Esophagus (tissue), 2 donors: ENCODE results near the gene PPP1R13L. TPM values are rescaled to one million over a fixed set of nuclear protein-coding genes. Genes with fewer than 3 reads are reported as not detected.

Experiments
- H3K27ac ChIP-seq, 2 donors: one replicate each; pipeline ENCODE4 v1.5.1; 2013; ENCODE audit warnings: low read depth in 2 of 2, mild to moderate bottlenecking in 2 of 2, inconsistent platforms in 1 of 2, low read length in 1 of 2, moderate library complexity in 1 of 2
- H3K27me3 ChIP-seq, 2 donors: one replicate each; pipeline ENCODE4 v1.6.1; 2013; ENCODE audit warnings: low read length in 2 of 2, control low read depth in 1 of 2, mild to moderate bottlenecking in 1 of 2; ENCODE audit not compliant: insufficient read depth in 2 of 2, control insufficient read depth in 1 of 2
- H3K36me3 ChIP-seq, 2 donors: one replicate each; pipeline ENCODE4 v1.6.1; 2013; ENCODE audit warnings: low read length in 1 of 2; ENCODE audit not compliant: control insufficient read depth in 2 of 2, insufficient read depth in 2 of 2
- H3K4me1 ChIP-seq, 2 donors: one replicate each; pipeline ENCODE4 v1.6.1; 2013; ENCODE audit warnings: low read length in 1 of 2; ENCODE audit not compliant: control insufficient read depth in 2 of 2, insufficient read depth in 2 of 2
- H3K4me3 ChIP-seq, 2 donors: one replicate each; pipeline ENCODE4 v1.5.1; 2013; ENCODE audit warnings: low read length in 2 of 2, mild to moderate bottlenecking in 2 of 2, low read depth in 1 of 2, moderate library complexity in 1 of 2
- H3K9me3 ChIP-seq, 2 donors: one replicate each; pipeline ENCODE4 v1.6.1; 2013; ENCODE audit warnings: mild to moderate bottlenecking in 2 of 2, low read depth in 1 of 2, low read length in 1 of 2, moderate library complexity in 1 of 2; ENCODE audit not compliant: control insufficient read depth in 2 of 2, insufficient read depth in 1 of 2
- WGBS, 2 donors: extraction: QIAGEN DNeasy Blood & Tissue Kit; methylation state at CpG; one replicate each; pipeline ENCODE4 v1.1.7; 2013; 5-methylcytosine and 5-hydroxymethylcytosine counted together
- polyA plus RNA-seq, 2 donors: library from polyadenylated mRNA; stranded (reverse); fragments of 200-250 nt; gene quantifications; one replicate each; pipeline ENCODE4 v1.2.3, GENCODE V29; 2013
- donor health status: healthy with polysubstance abuse.
- donor health status: Bipolar disorder and iron deficiency.

Gene PPP1R13L
- polyA plus RNA-seq, 2 donors, result 163 to 233 TPM

GRCh38 chr19:45402298-45403061, 2.4 kb downstream of the PPP1R13L start:
- H3K9me3 ChIP-seq, result no peaks in the 10 kb centered on the region
- no peaks in the 10 kb centered on the region for H3K27me3 ChIP-seq
- WGBS, 2 donors, result 16% methylated on average over 29 to 40 of the region's 40 CpGs
- peaks cover 2 to 3% of the 10 kb centered on the region in 2 donors for H3K4me1 ChIP-seq
- no peaks in the 10 kb centered on the region for H3K36me3 ChIP-seq
- H3K27ac ChIP-seq, result peak overlapping the region; percentile 98 to 99
- H3K4me3 ChIP-seq, result peak overlapping the region; percentile 9 to 93

- WGBS, 2 donors, result 82 to 87% methylated on average over 6 of the region's 6 CpGs
- Histone ChIP-seq H3K27ac (peak overlapping the region; percentile 98 to 99), H3K4me1 (peaks cover 2 to 3% of the 10 kb centered on the region in 2 donors), H3K9me3 (no peaks in the 10 kb centered on the region), H3K36me3 (peaks cover 0 to 3% of the 10 kb centered on the region in 2 donors), H3K27me3 (no peaks in the 10 kb centered on the region), H3K4me3 (peak overlapping the region in 1 of 2 donors; percentile 93)
These were observed 3.1 kb downstream of the PPP1R13L start for GRCh38 chr19:45401815-45402214.

GRCh38 chr19:45400192-45400591, 4.7 kb downstream of the PPP1R13L start:
- peak overlapping the region; percentile 53 to 81 for H3K27ac ChIP-seq
- peaks cover 8 to 16% of the 10 kb centered on the region in 2 donors for H3K36me3 ChIP-seq
- H3K9me3 ChIP-seq, result no peaks in the 10 kb centered on the region
- 40 to 49% methylated on average over 6 of the region's 6 CpGs for WGBS, 2 donors
- H3K27me3 ChIP-seq, result no peaks in the 10 kb centered on the region
- peaks cover 2 to 3% of the 10 kb centered on the region in 2 donors for H3K4me1 ChIP-seq
- H3K4me3 ChIP-seq, result no peak overlapping the region

- Histone ChIP-seq H3K4me1 (peaks cover 2 to 3% of the 10 kb centered on the region in 2 donors), H3K4me3 (no peak overlapping the region), H3K27ac (no peak overlapping the region), H3K9me3 (no peaks in the 10 kb centered on the region), H3K36me3 (peaks cover 8 to 24% of the 10 kb centered on the region in 2 donors), H3K27me3 (no peaks in the 10 kb centered on the region)
- WGBS, 2 donors, result 70 to 76% methylated on average over 53 to 59 of the region's 59 CpGs
These were observed 8.8 kb downstream of the PPP1R13L start for GRCh38 chr19:45395821-45396617.

GRCh38 chr19:45391871-45392665, 12.8 kb downstream of the PPP1R13L start:
- 93% methylated on average over 21 of the region's 21 CpGs for WGBS, 2 donors
- peaks cover 8 to 26% of the 10 kb centered on the region in 2 donors for H3K36me3 ChIP-seq
- H3K4me3 ChIP-seq, result no peak overlapping the region
- H3K27ac ChIP-seq, result no peak overlapping the region
- H3K4me1 ChIP-seq, result no peaks in the 10 kb centered on the region
- H3K9me3 ChIP-seq, result no peaks in the 10 kb centered on the region
- no peaks in the 10 kb centered on the region for H3K27me3 ChIP-seq

- Histone ChIP-seq H3K9me3 (no peaks in the 10 kb centered on the region), H3K4me1 (no peaks in the 10 kb centered on the region), H3K27ac (peak overlapping the region in 1 of 2 donors; percentile 13), H3K36me3 (peaks cover 5 to 19% of the 10 kb centered on the region in 2 donors), H3K27me3 (no peaks in the 10 kb centered on the region), H3K4me3 (no peak overlapping the region)
- 62 to 69% methylated on average over 3 of the region's 3 CpGs for WGBS, 2 donors
These were observed 13.5 kb downstream of the PPP1R13L start for GRCh38 chr19:45391346-45391745.

- H3K4me1 ChIP-seq, result peaks cover 0 to 8% of the 10 kb centered on the region in 2 donors
- peaks cover 0 to 6% of the 10 kb centered on the region in 2 donors for H3K27me3 ChIP-seq
- no peak overlapping the region for H3K27ac ChIP-seq
- H3K9me3 ChIP-seq, result peaks cover 0 to 2% of the 10 kb centered on the region in 2 donors
- no peak overlapping the region for H3K4me3 ChIP-seq
- WGBS, 2 donors, result 24 to 31% methylated on average over 75 of the region's 75 CpGs
- H3K36me3 ChIP-seq, result peaks cover 0 to 14% of the 10 kb centered on the region in 2 donors
These were observed 19.3 kb downstream of the PPP1R13L start for GRCh38 chr19:45385392-45386221.

- WGBS, 2 donors, result 89 to 93% methylated on average over 29 of the region's 29 CpGs
- H3K4me3 ChIP-seq, result no peak overlapping the region
- H3K9me3 ChIP-seq, result peaks cover 0 to 2% of the 10 kb centered on the region in 2 donors
- peaks cover 0 to 12% of the 10 kb centered on the region in 2 donors for H3K36me3 ChIP-seq
- no peak overlapping the region for H3K27ac ChIP-seq
- H3K4me1 ChIP-seq, result peaks cover 0 to 8% of the 10 kb centered on the region in 2 donors
- H3K27me3 ChIP-seq, result peaks cover 0 to 6% of the 10 kb centered on the region in 2 donors
These were observed 22.4 kb downstream of the PPP1R13L start for GRCh38 chr19:45382426-45382825.
